Stimulated activated CD8-positive, alpha-beta memory T cell treated with anti-CD3 and anti-CD28 coated beads, Interleukin-4, amount 100 ng/mL, for 48 hours (primary cell): Measurements from ENCODE around the gene DNAAF5.
A peak's percentile ranks its signal among the peaks of the same experiment; 100 is the strongest.

Experiments
- DNase-seq: peaks from one replicate; pipeline ENCODE4 v3.0.0-alpha.2; 2020

Gene DNAAF5

DNA sequence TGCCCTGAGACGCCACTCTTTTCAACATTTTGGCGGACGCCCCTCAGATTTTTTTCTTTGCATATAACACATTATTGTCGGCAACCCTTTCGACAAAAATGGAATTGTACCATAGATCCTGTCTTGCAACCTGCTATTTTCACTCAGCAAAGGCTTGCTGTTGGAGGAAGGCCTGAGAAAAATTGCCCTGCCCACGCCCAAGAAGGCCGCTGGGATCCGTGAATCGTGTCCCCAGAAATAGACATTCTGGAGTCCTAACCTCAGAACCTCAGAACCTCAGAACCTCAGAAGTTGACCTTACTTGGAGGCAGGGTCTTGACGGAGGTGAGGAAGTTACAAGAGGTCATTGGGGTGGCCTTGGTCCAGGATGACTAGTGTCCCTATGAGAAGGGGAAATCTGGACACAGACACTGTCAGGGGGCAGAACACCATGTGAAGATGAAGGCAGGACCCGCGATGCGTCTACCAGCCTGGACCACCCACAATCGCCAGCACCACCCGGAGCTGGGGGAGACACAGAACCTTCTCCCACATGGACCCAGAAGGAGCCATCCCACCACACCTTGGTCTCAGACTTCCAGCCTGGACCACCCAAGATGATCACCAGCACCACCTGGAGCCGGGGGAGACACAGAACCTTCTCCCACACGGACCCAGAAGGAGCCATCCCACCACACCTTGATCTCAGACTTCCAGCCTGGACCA lies 19.1 kb upstream of the DNAAF5 start:
- DNase-seq = no peak

- DNase-seq = no peak
Measured at GRCh38 chr7:710161-710560, 16.3 kb upstream of the DNAAF5 start.

- DNase-seq = no peak
Measured at GRCh38 chr7:711093-711921, 15.2 kb upstream of the DNAAF5 start.

DNA sequence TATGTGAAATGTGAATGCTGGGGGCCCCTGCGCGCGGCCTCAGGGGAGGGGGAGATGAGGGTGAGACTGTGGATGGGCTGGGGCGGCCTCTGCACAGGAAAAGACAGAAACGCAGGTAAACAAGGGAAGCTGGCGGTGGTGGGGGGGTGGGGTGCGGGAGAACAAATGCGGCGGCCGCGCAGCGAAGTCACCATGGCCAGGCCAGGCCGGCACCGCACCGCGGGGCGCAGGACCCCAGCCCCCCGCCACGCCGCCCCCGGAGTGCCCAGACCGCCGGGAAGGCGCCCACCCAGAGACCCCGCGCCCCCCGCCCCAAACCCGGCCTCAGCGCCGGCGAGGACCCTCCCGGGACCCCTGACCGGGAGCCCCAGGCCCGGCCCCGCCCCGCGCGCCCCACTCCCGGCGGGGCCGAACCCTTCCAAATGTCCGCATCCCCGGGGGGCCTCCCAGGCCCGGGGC lies 14.5 kb upstream of the DNAAF5 start:
- DNase-seq = no peak

GRCh38 chr7:712381-713138 lies 13.9 kb upstream of the DNAAF5 start:
- no peak for DNase-seq

- DNase-seq = no peak
Measured at GRCh38 chr7:713139-713457, 13.4 kb upstream of the DNAAF5 start.

- no peak for DNase-seq
Measured at GRCh38 chr7:713488-714230, 12.8 kb upstream of the DNAAF5 start.

- DNase-seq = no peak
Measured at GRCh38 chr7:714251-714671, 12.2 kb upstream of the DNAAF5 start.

DNA sequence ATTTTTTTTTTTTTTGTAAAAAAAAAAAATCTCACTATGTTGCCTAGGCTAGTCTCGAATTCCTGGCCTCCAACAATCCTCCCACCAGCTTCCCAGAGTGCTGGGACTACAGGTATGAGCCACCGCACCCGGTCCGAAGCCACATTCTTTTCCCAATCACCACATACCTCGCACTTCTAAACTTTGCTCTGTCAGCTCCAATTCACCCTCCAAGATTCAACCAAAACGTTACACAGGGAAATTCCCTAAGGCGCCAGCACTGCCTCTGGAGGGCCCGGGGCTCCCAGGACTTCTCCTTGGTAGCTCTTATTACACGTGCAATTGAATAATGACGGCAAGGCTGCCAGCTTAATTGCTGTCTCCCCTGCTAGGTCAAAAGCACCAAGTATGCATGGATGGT lies 10.3 kb upstream of the DNAAF5 start:
- no peak for DNase-seq

DNA sequence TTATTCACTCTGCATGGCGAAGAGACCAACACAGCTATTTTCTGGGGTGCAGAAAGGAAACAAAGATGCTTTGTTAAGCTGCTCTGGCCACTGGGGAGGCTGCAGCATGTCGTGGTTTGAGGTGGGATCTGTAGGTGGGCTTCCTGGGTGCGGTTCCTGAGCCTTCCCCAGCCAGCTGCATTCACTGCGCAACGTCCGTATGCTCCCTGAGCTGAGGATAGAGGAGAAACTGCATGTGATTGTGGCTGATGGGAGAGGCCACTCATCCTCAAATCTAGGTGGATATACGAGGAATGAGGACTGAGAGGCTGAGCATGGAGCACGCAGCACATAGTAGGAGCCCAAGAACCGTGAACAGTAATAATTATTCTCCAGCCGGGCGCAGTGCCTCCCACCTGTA lies 9.9 kb upstream of the DNAAF5 start:
- DNase-seq = no peak

- no peak for DNase-seq
Measured at GRCh38 chr7:721619-722248, 4.8 kb upstream of the DNAAF5 start.

GRCh38 chr7:723541-723940 lies 3.0 kb upstream of the DNAAF5 start:
- DNase-seq = no peak

- DNase-seq = no peak
Measured at GRCh38 chr7:724298-724697, 2.2 kb upstream of the DNAAF5 start.

GRCh38 chr7:725223-726005 lies 1.1 kb upstream of the DNAAF5 start:
- DNase-seq = no peak

GRCh38 chr7:726854-727103 lies 280 bp downstream of the DNAAF5 start:
- no peak for DNase-seq

GRCh38 chr7:727104-727805 lies 756 bp downstream of the DNAAF5 start, which contains the start of gene PRKAR1B:
TSS of gene PRKAR1B (minus strand) at chr7:727281. CDS start at chr7:711505, 15,776 bp downstream.
- DNase-seq = peak; percentile 63

GRCh38 chr7:727806-728460 lies 1.4 kb downstream of the DNAAF5 start:
- DNase-seq = no peak

- DNase-seq = no peak
Measured at GRCh38 chr7:728602-729001, 2.1 kb downstream of the DNAAF5 start.

- DNase-seq = no peak
Measured at GRCh38 chr7:729140-730000, 2.9 kb downstream of the DNAAF5 start.
